Activated naive CD8-positive, alpha-beta T cell treated with anti-CD3 and anti-CD28 coated beads, Interleukin-2, amount 10 ng/mL, durations not matched to agents 7 days and 5 days (primary cell): ENCODE measurements around the gene PDGFD. TPM values are rescaled to one million over a fixed set of nuclear protein-coding genes. Genes with fewer than 3 reads are reported as not detected.

Source experiments
- ATAC-seq: fragments of 150-1000 bp; cut with Tn5 transposase; one replicate; pipeline ENCODE4 v1.10.0; 2021; ENCODE audit warnings: low read depth, moderate library complexity
- POLR2A ChIA-PET: fragments of 350-600 bp; sonication (Branson Sonifier 250); formaldehyde crosslinking; loops from one replicate; lab custom pipeline; 2021; ENCODE audit warnings: antibody characterized with exemption; lab: Charles Lee
- DNase-seq: peaks from one replicate; pipeline ENCODE4 v3.0.0; 2021
- H3K27ac Mint-ChIP-seq: one replicate; pipeline ENCODE4 v1.8.0; 2022; ENCODE audit warnings: mild to moderate bottlenecking, mixed read lengths
- H3K27me3 Mint-ChIP-seq: one replicate; pipeline ENCODE4 v1.8.0; 2022; ENCODE audit warnings: mild to moderate bottlenecking, moderate library complexity, mixed read lengths
- H3K36me3 Mint-ChIP-seq: one replicate; pipeline ENCODE4 v1.8.0; 2021; ENCODE audit warnings: mild to moderate bottlenecking, mixed read lengths
- H3K4me1 Mint-ChIP-seq: one replicate; pipeline ENCODE4 v1.8.0; 2021; ENCODE audit warnings: mixed read lengths
- H3K4me3 Mint-ChIP-seq: one replicate; pipeline ENCODE4 v1.8.0; 2022; ENCODE audit warnings: mild to moderate bottlenecking, moderate library complexity, mixed read lengths
- H3K9me3 Mint-ChIP-seq: one replicate; pipeline ENCODE4 v1.8.0; 2021; ENCODE audit warnings: mixed read lengths
- total RNA-seq, 2 experiments: library from RNA; stranded (reverse); gene quantifications; one replicate each; pipeline ENCODE4 v1.2.3, GENCODE V29; 2021

The PDGFD gene
- total RNA-seq, 2 experiments from 2014 or later: 0.39 to 1.3 TPM

- no peaks in the 10 kb centered on the region for H3K4me1 Mint-ChIP-seq
- no peaks in the 10 kb centered on the region for H3K36me3 Mint-ChIP-seq
- POLR2A ChIA-PET: no interaction called here
- H3K27ac Mint-ChIP-seq: no peak overlapping the region
- DNase-seq (no peak), ATAC-seq (no peak)
- H3K27me3 Mint-ChIP-seq: no peaks in the 10 kb centered on the region
- H3K4me3 Mint-ChIP-seq: no peak overlapping the region
- no peaks in the 10 kb centered on the region for H3K9me3 Mint-ChIP-seq
Measured at GRCh38 chr11:104015649-104016415, 148.1 kb downstream of the PDGFD start.

GRCh38 chr11:104011044-104011443, 152.9 kb downstream of the PDGFD start:
- Mint-ChIP-seq H3K36me3 (no peaks in the 10 kb centered on the region), H3K4me1 (no peaks in the 10 kb centered on the region), H3K4me3 (no peak overlapping the region), H3K9me3 (no peaks in the 10 kb centered on the region), H3K27ac (no peak overlapping the region), H3K27me3 (no peaks in the 10 kb centered on the region)
- DNase-seq (no peak), ATAC-seq (no peak)
- POLR2A ChIA-PET: no interaction called here

GRCh38 chr11:104009744-104010143, 154.2 kb downstream of the PDGFD start:
- ATAC-seq: no peak
- Mint-ChIP-seq H3K36me3 (no peaks in the 10 kb centered on the region), H3K27me3 (no peaks in the 10 kb centered on the region), H3K9me3 (no peaks in the 10 kb centered on the region), H3K4me1 (no peaks in the 10 kb centered on the region), H3K27ac (no peak overlapping the region), H3K4me3 (no peak overlapping the region)
- DNase-seq: no peak
- POLR2A ChIA-PET: no interaction called here

- DNase-seq (no peak), ATAC-seq (no peak)
- H3K4me1 Mint-ChIP-seq: no peaks in the 10 kb centered on the region
- no peaks in the 10 kb centered on the region for H3K36me3 Mint-ChIP-seq
- H3K9me3 Mint-ChIP-seq: no peaks in the 10 kb centered on the region
- H3K27ac Mint-ChIP-seq: no peak overlapping the region
- POLR2A ChIA-PET: no interaction called here
- no peak overlapping the region for H3K4me3 Mint-ChIP-seq
- H3K27me3 Mint-ChIP-seq: no peaks in the 10 kb centered on the region
Measured at GRCh38 chr11:104005234-104005855, 158.6 kb downstream of the PDGFD start.

GRCh38 chr11:104003491-104003890, 160.5 kb downstream of the PDGFD start:
- POLR2A ChIA-PET: no interaction called here
- ATAC-seq (no peak), DNase-seq (no peak)
- Mint-ChIP-seq H3K27ac (no peak overlapping the region), H3K4me1 (no peaks in the 10 kb centered on the region), H3K9me3 (no peaks in the 10 kb centered on the region), H3K4me3 (no peak overlapping the region), H3K27me3 (no peaks in the 10 kb centered on the region), H3K36me3 (no peaks in the 10 kb centered on the region)

GRCh38 chr11:104001561-104002056, 162.3 kb downstream of the PDGFD start:
- DNase-seq (no peak), ATAC-seq (no peak)
- Mint-ChIP-seq H3K9me3 (no peaks in the 10 kb centered on the region), H3K27ac (no peak overlapping the region), H3K4me1 (no peaks in the 10 kb centered on the region), H3K4me3 (no peak overlapping the region), H3K36me3 (no peaks in the 10 kb centered on the region), H3K27me3 (no peaks in the 10 kb centered on the region)
- POLR2A ChIA-PET: no interaction called here

GRCh38 chr11:104000798-104001197, 163.1 kb downstream of the PDGFD start:
- POLR2A ChIA-PET: no interaction called here
- H3K4me1 Mint-ChIP-seq: no peaks in the 10 kb centered on the region

GRCh38 chr11:103998826-103999508, 165.0 kb downstream of the PDGFD start:
- H3K4me1 Mint-ChIP-seq: no peaks in the 10 kb centered on the region
- H3K27ac Mint-ChIP-seq: no peak overlapping the region
- no peaks in the 10 kb centered on the region for H3K36me3 Mint-ChIP-seq
- DNase-seq (no peak), ATAC-seq (no peak)
- H3K9me3 Mint-ChIP-seq: no peaks in the 10 kb centered on the region
- H3K4me3 Mint-ChIP-seq: no peak overlapping the region
- POLR2A ChIA-PET: no interaction called here
- peaks cover 1% of the 10 kb centered on the region for H3K27me3 Mint-ChIP-seq

More at GRCh38 chr11:104000798-104001197, 163.1 kb downstream of the PDGFD start:
- DNase-seq (no peak), ATAC-seq (no peak)
- H3K9me3 Mint-ChIP-seq: no peaks in the 10 kb centered on the region
- no peaks in the 10 kb centered on the region for H3K36me3 Mint-ChIP-seq
- no peak overlapping the region for H3K27ac Mint-ChIP-seq
- no peak overlapping the region for H3K4me3 Mint-ChIP-seq
- H3K27me3 Mint-ChIP-seq: no peaks in the 10 kb centered on the region

GRCh38 chr11:103997082-103997481, 166.9 kb downstream of the PDGFD start:
- no peaks in the 10 kb centered on the region for H3K36me3 Mint-ChIP-seq
- no peaks in the 10 kb centered on the region for H3K9me3 Mint-ChIP-seq
- H3K27ac Mint-ChIP-seq: no peak overlapping the region
- H3K4me1 Mint-ChIP-seq: no peaks in the 10 kb centered on the region
- peaks cover 1% of the 10 kb centered on the region for H3K27me3 Mint-ChIP-seq
- H3K4me3 Mint-ChIP-seq: no peak overlapping the region
- POLR2A ChIA-PET: no interaction called here
- no peak for DNase-seq
- ATAC-seq: no peak

GRCh38 chr11:103995896-103996295, 168.1 kb downstream of the PDGFD start:
- H3K4me1 Mint-ChIP-seq: no peaks in the 10 kb centered on the region

GRCh38 chr11:103994518-103994917, 169.4 kb downstream of the PDGFD start:
- Mint-ChIP-seq H3K4me1 (no peaks in the 10 kb centered on the region), H3K27me3 (peaks cover 1% of the 10 kb centered on the region), H3K9me3 (no peaks in the 10 kb centered on the region), H3K36me3 (no peaks in the 10 kb centered on the region), H3K4me3 (no peak overlapping the region), H3K27ac (no peak overlapping the region)
- DNase-seq (no peak), ATAC-seq (no peak)
- POLR2A ChIA-PET: no interaction called here

More at GRCh38 chr11:103995896-103996295, 168.1 kb downstream of the PDGFD start:
- Mint-ChIP-seq H3K27me3 (peaks cover 1% of the 10 kb centered on the region), H3K4me3 (no peak overlapping the region), H3K36me3 (no peaks in the 10 kb centered on the region), H3K9me3 (no peaks in the 10 kb centered on the region), H3K27ac (no peak overlapping the region)
- DNase-seq (no peak), ATAC-seq (no peak)
- POLR2A ChIA-PET: no interaction called here

GRCh38 chr11:103994094-103994493, 169.9 kb downstream of the PDGFD start:
- H3K9me3 Mint-ChIP-seq: no peaks in the 10 kb centered on the region
- ATAC-seq: no peak
- H3K36me3 Mint-ChIP-seq: no peaks in the 10 kb centered on the region
- no peak for DNase-seq
- POLR2A ChIA-PET: no interaction called here
- no peaks in the 10 kb centered on the region for H3K4me1 Mint-ChIP-seq
- no peak overlapping the region for H3K4me3 Mint-ChIP-seq
- H3K27me3 Mint-ChIP-seq: peaks cover 1% of the 10 kb centered on the region
- no peak overlapping the region for H3K27ac Mint-ChIP-seq

- POLR2A ChIA-PET: no interaction called here
- Mint-ChIP-seq H3K4me3 (no peak overlapping the region), H3K36me3 (no peaks in the 10 kb centered on the region), H3K9me3 (no peaks in the 10 kb centered on the region), H3K27me3 (peaks cover 1% of the 10 kb centered on the region), H3K4me1 (no peaks in the 10 kb centered on the region), H3K27ac (no peak overlapping the region)
- DNase-seq (no peak), ATAC-seq (no peak)
Measured at GRCh38 chr11:103993507-103993906, 170.4 kb downstream of the PDGFD start.
